Right lung (tissue), 5 donors: ENCODE data around the gene AKAP9. TPM values are rescaled to one million over a fixed set of nuclear protein-coding genes. Genes with fewer than 3 reads are reported as not detected.
"Not testable (repeated sequence)": the region's sequence is repeated elsewhere in the genome, so short reads cannot be mapped to it uniquely, and the experiment has no call there.

Experiments
- DNase-seq, 2 donors: peaks; one replicate each; pipeline ENCODE4 v3.0.0-alpha.2; 2013
- polyA plus RNA-seq, 5 donors: library from polyadenylated mRNA; unstranded; fragments of 120-200 nt; gene quantifications; one replicate each; pipeline versions ENCODE4 v1.2.1 to v1.2.3, GENCODE V29; 2013; ENCODE audit warnings: inconsistent platforms in 1 of 5, low replicate concordance in 1 of 5; ENCODE audit not compliant: insufficient read length in 5 of 5, insufficient read depth in 1 of 5

AKAP9 gene
- polyA plus RNA-seq, 5 donors, result 66.0 to 104 (median 88.3) TPM

DNA sequence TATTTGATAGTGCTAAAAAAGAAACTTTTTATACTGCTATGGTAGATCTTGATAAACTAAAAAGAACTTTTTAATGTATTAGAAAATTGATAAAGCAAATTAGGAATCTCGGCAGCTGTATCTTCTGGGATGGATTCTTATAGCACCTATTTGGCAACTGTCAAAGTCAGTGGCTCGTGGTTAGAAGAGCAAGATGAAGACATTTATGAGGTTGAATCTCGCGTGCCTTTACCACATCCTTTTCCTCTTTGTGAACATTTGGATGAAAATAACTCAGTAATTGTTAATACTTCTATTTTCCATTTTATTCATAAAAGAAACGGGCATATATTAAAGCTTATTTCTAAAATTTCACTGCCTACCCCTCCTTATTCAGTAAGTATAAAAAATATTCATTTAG, 117.4 kb downstream of the AKAP9 start:
- DNase-seq, result no peak

DNA sequence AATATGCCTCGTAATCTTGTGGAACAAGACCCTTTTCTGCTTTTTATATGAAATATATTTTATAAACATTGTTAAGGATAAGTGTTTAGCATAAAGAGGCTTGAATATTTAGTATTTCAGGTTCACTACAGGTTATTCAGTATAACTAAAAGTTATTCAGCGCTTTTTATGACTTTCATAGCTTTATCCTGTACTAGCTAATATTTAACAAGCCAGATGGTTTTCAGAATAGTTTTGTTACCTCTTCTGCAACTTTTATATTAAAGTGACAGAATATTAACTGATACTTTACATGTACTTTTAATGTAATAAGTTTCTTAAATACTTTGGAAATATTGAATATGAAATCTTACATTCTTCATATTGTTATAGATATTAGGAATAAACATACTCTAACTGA, 118.2 kb downstream of the AKAP9 start:
- DNase-seq, result no peak

DNA sequence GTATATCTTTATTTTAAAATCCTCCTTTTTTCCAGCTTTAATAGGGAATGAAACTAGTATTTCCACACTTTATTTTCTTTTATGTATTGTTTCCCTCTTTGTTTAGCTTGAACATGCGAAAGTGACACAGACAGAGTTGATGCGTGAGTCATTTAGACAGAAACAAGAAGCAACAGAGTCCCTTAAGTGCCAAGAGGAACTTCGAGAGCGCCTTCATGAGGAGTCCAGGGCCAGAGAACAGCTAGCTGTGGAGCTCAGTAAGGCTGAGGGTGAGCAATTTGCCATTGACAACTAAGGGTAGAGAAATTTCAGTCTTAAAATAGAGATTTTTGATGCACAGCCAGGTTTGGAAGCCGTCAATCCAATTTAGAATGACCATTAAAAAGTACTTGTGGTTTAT, 120.5 kb downstream of the AKAP9 start:
- no peak for DNase-seq

DNA sequence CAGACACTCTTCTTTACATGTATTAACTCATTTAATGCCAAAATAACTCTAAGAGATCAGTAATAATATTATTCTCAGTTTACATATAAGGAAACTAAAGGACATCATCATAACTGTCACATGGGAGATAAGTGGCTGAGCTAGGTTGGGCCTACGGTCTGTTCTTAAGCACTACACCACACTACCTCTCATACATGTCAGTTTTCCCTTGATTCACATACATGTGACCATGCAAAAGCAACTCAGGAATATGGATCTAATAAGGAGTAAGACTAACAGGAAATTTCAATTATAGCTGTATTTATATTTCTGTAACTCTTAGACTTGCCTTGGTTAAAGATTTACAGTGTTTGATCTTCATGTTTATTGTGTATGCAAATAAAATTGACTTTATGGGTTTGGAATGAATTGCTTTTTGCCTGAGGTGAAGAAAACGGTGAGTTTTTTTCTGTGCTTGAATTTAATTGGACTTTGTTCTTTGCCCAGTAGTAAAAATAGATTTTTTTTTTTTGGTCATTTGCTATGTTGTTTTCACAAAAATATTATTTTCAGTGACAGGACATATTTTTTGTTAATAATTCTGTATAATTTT, 123.9 kb downstream of the AKAP9 start:
- no peak for DNase-seq

DNA sequence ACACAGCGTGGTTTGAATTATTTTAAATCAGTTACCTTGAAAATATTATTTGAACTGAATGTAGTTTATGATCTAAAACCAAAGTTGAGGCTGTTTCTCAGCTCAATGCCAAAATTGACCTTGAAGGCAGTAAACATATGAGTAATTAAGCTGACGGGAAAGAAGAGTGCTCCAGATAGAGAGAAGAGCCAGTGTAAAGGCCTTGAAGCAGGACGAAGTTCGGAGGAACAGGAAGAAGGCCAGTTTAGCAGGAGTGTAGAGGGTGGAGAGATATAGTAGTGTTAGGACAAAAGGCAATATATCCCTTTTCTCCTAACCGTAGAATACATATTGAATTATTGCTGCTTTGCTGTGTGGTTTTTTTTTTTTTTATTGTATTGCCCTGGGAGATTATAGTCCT, 130.4 kb downstream of the AKAP9 start:
- no peak for DNase-seq

DNA sequence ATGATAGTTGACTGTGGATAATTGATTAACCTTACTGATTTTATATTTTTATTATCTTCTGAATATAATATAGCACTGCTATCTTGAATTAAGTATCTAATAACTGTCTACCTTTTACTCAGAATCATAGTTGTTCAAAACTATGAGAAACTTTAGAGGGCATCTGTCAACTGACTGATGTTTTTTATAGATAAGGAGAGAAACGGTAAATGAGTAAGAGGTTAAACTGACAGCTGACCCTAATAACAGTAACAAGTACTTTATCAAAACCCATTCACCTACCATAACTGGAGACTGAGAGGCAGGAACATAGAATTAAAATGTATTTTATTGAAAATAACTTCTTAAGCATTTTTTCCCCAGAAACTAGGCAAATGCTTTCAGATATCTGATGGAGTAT, 131.5 kb downstream of the AKAP9 start:
- no peak for DNase-seq

DNA sequence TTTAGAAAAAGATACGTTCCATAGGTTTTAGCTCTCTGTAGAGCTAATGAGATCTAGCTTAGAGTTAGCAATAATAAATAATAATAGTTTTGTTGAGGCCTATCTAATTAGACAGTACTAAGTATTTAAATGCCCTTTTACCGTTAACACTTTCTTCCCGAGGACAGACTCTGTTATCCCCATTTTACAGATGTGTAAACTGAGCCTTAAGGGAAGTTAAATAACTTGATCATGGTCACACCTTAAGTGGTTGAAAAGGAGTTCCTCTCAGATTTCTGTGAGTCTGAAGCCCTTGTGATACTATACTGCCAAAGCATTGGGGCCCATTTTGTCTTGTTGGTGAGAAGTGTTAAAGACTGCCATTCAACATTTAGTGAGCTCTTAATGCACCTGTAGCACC, 132.0 kb downstream of the AKAP9 start:
- no peak for DNase-seq

DNA sequence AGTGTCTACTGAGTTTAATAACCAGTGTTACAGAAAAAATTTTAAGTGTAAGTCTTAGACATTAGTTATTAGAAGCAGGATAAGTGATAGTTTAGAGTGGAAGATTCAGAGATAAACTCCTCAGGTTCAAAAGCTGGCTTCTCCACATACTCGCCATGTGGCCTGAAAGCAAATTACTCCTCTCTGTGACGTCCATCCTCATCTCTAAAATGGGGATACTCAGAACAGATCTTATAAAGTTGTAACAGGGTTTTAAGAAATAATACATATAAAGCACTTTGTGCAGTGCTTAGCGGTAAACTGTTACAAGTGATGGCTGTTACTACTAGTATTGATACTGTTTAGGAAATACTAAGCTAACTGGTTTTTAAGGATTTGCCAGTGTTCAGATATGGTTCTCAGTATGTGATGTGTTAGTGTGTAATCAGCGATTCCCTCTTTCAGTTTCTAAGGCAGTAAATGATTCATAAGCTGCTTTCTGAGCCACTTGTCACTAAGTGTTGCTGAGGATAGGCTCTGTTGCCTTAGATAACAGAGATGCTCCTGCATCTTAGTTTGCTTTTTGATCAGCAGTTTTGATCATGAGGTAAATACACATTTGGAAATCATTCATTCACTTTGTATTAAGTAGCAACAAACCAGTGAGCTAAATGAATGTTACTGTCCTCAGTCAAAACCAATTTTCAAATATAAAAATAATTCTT, 134.9 kb downstream of the AKAP9 start:
- no peak for DNase-seq

DNA sequence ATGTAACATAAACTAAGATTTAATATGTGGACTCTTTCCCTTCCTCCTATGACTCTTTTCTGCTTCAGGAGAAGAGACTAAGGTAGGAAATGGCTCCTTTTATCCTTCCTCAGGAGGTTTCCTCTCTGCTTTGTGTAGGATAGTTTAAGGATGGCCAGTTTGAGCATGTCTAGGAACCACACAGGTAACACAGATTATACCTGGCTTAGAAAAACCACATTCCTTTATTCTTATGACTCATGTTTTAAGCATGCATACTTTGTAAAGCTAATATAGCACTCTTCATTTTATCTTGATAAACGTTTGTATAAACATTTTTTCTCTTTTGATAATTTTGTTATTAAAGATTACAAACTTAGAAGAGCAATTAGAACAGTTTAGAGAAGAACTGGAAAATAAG, 135.8 kb downstream of the AKAP9 start:
- DNase-seq, result no peak

DNA sequence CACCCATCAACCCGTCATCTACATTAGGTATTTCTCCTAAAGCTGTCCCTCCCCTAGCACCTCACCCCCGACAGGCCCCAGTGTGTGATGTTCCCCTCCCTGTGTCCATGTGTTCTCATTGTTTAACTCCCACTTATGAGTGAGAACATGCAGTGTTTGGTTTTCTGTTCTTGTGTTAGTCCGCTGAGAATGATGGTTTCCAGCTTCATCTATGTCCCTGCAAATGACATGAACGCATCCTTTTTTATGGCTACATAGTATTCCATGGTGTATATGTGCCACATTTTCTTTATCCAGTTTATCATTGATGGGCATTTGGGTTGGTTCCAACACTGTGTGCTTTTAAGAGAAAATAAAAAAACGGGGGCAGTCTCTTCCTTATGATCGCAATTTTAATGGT, 143.3 kb downstream of the AKAP9 start:
- DNase-seq, result not testable (repeated sequence)

DNA sequence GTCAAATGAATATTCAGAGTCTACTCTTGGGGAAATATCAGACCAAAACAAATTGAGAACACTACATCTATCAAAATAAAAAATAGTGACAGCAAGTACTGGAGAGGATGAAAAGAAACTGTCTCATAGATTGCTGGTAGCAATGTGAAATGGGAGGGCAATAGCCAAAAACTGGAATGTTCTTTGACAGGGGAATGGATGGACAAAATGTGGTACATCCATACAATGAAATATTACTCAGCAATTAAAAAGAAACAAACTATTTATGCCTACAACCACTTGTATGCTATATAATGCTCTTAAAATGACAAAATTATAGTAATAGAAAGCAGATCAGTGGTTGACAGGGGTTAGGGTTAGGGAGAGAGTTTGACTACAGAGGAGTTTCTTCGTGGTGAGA, 147.6 kb downstream of the AKAP9 start:
- no peak for DNase-seq

DNA sequence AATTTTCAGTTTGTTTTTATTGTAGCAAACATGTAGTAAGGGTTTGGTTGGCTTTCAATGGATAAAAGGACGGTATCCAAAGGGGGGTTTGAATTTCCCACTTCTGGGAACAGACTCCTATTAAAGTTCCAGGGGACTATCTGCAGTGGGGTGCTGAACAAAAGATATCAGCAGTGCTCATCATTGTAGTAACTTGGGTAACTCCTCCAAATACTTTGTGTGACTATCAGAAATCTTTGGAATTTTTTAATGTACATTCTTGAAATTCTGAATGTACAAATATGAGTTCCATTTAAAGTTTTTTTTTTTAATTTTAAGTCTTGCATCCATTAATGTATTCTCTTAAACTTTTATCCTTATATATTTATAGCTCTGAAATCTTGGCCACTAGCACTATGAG, 151.5 kb downstream of the AKAP9 start:
- no peak for DNase-seq

DNA sequence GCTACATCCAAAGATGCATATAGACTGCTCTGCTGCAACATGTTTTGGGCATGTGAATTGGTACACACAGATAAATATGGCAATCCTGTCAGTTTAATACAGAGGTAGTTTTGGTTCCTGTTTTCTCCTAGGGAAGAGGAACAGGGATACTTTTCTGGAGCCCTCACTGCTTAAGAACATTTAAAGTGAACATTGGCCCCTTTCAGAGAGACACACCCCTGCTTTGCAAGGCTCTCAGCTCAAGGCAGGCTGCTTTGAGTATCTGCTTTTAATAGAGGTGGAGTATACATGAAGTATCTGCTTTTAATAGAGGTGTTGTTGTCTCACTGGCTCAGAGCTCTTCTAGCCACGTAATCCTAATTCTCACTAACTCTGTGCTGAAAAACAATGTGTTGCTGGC, 154.7 kb downstream of the AKAP9 start:
- DNase-seq, result no peak

DNA sequence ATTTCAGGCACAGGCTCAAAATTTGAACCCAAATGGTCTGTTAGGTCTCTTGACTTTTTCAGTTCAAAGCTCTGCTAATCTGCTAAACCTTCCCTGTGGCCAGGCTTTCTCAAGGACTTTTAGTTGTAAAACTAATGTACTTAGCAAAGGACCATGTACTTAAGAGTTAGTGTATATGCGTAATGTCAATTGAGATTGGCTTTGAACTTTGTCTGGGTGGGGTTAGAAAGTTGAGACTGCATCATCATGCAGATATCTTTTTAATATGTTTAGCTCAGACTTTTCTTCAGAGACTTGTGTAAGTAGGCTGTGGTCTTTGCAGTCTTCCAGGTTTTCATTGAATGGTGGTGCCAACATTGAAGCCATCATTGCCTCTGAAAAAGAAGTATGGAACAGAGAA, 159.9 kb downstream of the AKAP9 start:
- no peak for DNase-seq

DNA sequence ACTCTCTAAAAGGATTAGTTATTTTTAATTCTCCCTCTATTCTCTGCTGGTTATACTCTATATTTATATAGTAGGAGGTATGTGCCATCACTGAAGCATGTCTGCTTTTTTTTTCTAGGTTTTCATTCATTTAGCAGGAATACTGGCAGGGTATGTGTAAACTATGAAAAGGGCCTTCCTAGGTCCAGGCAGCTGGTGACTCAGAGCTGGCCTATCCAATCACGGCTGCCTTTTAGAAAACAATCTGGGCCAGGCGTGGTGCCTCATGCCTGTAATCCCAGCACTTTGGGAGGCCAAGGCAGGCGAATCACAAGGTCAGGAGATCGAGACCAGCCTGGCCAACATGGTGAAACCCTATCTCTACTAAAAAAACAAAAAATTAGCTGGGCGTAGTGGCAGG, 162.2 kb downstream of the AKAP9 start:
- not testable (repeated sequence) for DNase-seq

DNA sequence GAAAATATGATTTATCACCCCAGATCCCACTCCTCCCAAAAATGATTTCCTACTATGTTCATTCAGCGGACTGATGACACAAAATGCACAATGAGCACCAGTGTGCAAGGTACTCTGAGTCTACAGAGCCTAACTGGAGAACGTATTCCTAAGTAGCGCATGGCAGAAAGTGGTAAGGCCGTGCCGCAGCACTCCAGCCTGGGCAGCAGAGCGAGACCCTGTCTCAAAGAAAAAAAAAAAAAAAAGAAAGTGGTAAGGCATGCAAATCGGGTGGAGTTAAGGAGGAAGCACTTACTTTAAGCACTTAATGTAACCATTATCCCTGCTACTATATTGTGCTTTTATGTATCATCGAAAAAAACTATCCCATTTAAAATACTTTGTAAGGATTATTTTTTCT, 168.2 kb downstream of the AKAP9 start:
- no peak for DNase-seq

DNA sequence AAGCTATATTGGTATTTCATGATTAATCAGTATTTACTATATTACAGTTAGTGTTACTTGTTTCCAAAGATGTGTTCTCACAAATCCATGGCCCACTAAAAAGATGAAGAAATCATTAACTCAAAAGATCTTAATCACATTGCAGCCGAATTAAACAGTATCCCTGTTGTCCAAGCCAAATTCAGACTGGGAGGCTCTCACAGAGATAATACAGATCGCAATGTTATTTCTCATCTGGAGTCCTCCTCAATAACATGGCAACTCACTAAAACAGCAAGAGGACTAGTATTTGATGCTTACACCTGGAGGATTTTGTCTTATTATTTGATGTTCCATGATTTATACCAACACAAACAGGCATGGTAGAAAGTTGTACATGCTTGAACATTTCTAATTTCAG, 170.2 kb downstream of the AKAP9 start:
- no peak for DNase-seq

DNA sequence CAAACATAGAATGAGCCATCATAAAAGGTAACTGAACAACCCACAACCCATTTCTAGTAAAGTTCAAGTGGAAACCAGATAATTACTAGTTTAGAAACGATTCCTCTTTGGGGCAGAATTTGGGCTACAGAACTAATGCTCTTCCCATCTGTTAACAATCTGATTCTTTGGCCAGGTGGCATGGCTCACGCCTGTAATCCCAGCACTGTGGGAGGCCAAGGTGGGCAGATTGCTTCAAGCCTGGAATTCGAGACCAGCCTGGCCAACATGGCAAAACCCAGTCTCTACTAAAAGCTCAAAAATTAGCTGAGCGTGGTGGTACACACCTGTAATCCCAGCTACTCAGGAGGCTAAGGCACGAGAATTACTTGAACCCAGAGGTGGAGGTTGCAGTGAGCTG, 175.2 kb downstream of the AKAP9 start:
- DNase-seq, result no peak

DNA sequence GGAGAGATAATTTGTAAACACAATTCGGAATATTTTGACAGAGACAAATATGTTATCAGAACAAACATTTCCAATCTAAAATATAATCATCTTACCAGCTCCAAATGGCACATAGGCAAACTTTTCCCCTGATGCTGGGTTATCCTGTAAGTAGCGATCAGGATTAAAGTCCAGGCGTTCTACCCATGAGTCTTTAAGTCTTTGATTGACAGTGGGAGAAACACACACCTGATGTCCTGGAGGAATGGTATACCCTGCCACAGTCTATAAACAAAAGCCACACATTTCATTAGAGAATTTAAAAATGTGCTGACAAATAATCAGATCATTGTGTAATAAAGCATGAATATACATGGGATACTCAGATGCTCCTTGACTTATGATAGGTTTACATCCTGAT, 176.3 kb downstream of the AKAP9 start:
- no peak for DNase-seq

DNA sequence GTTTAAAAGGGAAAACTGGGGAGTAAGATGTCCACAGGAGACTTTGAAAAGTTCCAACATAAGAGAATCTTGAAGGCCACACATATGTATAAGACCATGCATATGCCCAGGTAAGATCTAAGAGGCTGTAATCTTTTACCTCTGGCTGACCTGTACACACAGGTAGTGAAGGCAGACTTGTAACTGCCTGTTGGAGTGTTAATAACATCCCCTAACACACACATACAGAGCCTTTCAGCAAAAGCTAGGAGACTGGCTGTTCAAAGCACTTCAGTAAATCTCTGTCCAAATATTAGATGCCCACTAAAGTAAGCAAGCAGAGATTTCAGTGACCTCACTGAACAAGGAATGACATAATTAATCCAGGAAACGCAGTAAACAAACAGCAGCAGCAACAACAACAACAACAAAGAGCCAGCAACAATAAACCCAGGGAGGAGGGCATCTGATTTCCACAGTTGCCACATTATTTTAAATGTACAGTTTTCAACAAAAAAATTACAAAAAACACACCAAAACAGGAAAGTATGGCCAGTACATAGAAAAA, 178.6 kb downstream of the AKAP9 start:
- DNase-seq, result no peak

DNA sequence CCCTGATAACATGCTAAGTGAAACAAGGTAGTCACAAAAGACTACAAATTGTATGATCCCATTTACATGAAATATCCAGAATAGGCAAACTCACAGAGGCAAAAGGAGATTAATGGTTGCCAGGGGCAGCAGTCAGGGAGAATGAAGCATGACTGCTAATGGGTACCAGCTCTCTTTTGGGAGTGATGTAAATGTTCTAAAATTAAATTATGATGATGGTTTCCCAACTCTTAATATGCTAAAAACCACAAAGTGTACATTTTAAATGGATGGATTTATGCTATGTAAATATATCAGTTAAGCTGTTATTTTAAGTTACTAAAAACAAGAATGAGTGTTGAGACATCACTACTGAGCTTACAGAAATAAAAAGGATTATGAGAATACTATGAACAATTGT, 181.0 kb downstream of the AKAP9 start:
- DNase-seq, result no peak

DNA sequence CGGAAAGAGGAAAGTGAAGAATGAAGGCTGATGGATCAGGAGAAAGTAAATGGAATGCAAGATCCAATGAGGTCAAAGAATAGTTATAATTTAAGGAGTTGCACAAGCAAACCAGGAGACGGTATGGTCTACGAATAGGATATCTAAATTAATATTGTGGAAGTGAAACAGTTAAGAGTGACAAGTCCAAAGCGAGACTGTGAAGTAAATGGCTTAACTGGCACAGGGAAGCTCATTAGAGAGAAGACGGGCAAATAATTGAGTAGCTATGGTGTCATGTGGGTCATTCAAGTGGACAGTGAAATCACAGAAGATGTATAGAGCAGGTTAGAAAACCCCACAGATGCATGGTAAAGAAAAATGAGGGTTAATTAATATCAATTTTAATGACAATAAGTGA, 190.4 kb downstream of the AKAP9 start:
- no peak for DNase-seq

DNA sequence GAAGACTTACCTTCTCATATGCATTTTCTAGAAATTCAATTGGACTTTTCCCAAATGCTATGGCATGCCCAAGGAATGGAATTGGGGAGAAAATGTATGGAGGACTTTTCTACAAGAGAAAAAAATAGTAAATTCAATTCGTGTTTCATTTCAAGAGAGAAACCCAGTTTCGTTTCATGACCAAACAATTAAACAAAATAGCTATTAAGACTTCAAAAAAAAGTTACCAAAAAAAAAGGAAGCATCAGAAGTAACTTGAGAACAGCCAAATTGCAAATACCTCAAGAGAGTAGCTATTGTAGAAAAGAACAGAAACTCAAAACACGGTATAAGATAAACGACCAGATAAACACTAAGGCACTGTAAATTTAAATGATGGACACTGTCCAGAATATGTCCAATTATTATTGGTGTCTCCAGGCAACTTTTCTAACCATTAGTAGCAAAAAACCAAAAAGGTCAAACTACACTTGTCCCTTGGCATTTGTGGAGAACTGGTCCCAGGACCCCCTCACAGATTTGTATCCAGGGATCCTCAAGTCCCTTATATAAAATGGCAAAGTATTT, 191.2 kb downstream of the AKAP9 start:
- DNase-seq, result no peak
